K562 (cell line): ENCODE data around the gene RNF19B. TPM values are rescaled to one million over a fixed set of nuclear protein-coding genes. Genes with fewer than 3 reads are reported as not detected.

Experiments
- ATAC-seq: fragments of 200-7000 bp; cut with Tn5 transposase; 3 replicates; pipeline ENCODE4 v1.9.1; 2020; ENCODE audit warnings: moderate library complexity
- BruUV-seq: library from RNA; stranded (reverse); fragments of 400-500 nt; replicated peaks from 2 replicates; lab custom pipeline; 2021; lab: Mats Ljungman, UMichigan
- CTCF ChIA-PET: fragments of 300-600 bp; formaldehyde crosslinking; extraction: SDS; loops from one replicate; lab custom pipeline; 2021; ENCODE audit warnings: low intra/inter-chr PET ratio; lab: Yijun Ruan, JAX
- POLR2A ChIA-PET: fragments of 300-600, 350-650 bp; sonication (Branson Sonifier 250); formaldehyde crosslinking; extraction: SDS; loops from one replicate; lab custom pipeline; 2021; ENCODE audit warnings: antibody characterized with exemption, inconsistent platforms; lab: Yijun Ruan, JAX
- DNase-seq, 4 experiments: peaks; one replicate each; pipeline versions ENCODE4 v3.0.0 to v3.0.0-alpha.2; 2011 to 2018; ENCODE audit warnings: low spot score in 3 of 4, mixed read lengths in 3 of 4; ENCODE audit errors: extremely low read depth in 1 of 4
- FAIRE-seq: peaks from 2 replicates; lab custom pipeline; 2011; peaks lifted over from hg19 to GRCh38; lab: Jason Lieb, UNC
- H2AFZ ChIP-seq: 2 replicates; pipeline ENCODE4 v1.6.0; 2011; ENCODE audit warnings: low read depth, low read length, control low read depth, inconsistent platforms
- H3K27ac ChIP-seq: fragments of 200-600 bp; 3 replicates; pipeline ENCODE4 v1.8.0; 2011; ENCODE audit warnings: low read depth, mild to moderate bottlenecking, control low read depth, inconsistent platforms, low read length, moderate library complexity, mixed read lengths; ENCODE audit errors: extremely low read depth
- H3K27me3 ChIP-seq, 2 experiments: fragments of 300-600 bp in 1 of 2; 2 replicates in 1 of 2; 3 replicates in 1 of 2; pipeline versions ENCODE4 v1.6.0 to v1.8.0; 2011; ENCODE audit warnings: inconsistent platforms in 2 of 2, low read length in 2 of 2, mild to moderate bottlenecking in 1 of 2, mixed read lengths in 1 of 2, moderate library complexity in 1 of 2; ENCODE audit not compliant: control insufficient read depth in 2 of 2, insufficient read depth in 2 of 2
- H3K36me3 ChIP-seq: fragments of 300-600 bp; 3 replicates; pipeline ENCODE4 v1.8.0; 2011; ENCODE audit warnings: mild to moderate bottlenecking, low read length, inconsistent platforms; ENCODE audit not compliant: control insufficient read depth, insufficient read depth
- H3K4me1 ChIP-seq, 2 experiments: fragments of 200-600 bp in 1 of 2; replicated peaks in 1 of 2; 2 replicates in 1 of 2; 3 replicates in 1 of 2; pipeline versions ENCODE4 v1.5.1 to v1.8.0; 2011; ENCODE audit warnings: inconsistent platforms in 2 of 2, low read length in 2 of 2, mild to moderate bottlenecking in 1 of 2, mixed read lengths in 1 of 2, moderate library complexity in 1 of 2; ENCODE audit not compliant: control insufficient read depth in 2 of 2, insufficient read depth in 2 of 2
- H3K4me2 ChIP-seq: 2 replicates; pipeline ENCODE4 v1.6.1; 2011; ENCODE audit warnings: low read length, control low read depth, inconsistent platforms, mixed read lengths; ENCODE audit not compliant: insufficient read depth
- H3K4me3 ChIP-seq: fragments of 200-600 bp; sonication (generic), shearing (Covaris generic); 2 replicates; pipeline ENCODE4 v1.5.1; 2016; ENCODE audit warnings: control low read depth, inconsistent platforms
- H3K79me2 ChIP-seq: fragments of 200-600 bp; 3 replicates; pipeline ENCODE4 v1.8.0; 2011; ENCODE audit warnings: low read length, inconsistent platforms; ENCODE audit not compliant: control insufficient read depth, insufficient read depth
- H3K9ac ChIP-seq, 2 experiments: 2 replicates each; pipeline versions ENCODE4 v1.6.0 to v1.6.1; 2011; ENCODE audit warnings: low read depth in 2 of 2, low read length in 2 of 2, control low read depth in 1 of 2, inconsistent platforms in 1 of 2, mild to moderate bottlenecking in 1 of 2, mixed read lengths in 1 of 2; ENCODE audit not compliant: insufficient read depth in 1 of 2
- H3K9me1 ChIP-seq: one replicate; pipeline ENCODE4 v1.6.0; 2011; ENCODE audit warnings: inconsistent platforms, mild to moderate bottlenecking, low read length, moderate library complexity; ENCODE audit not compliant: control insufficient read depth, insufficient read depth
- H3K9me3 ChIP-seq: replicated peaks from 2 replicates; pipeline ENCODE4 v1.5.1; 2011; ENCODE audit warnings: low read depth, low read length, inconsistent platforms; ENCODE audit not compliant: control insufficient read depth, insufficient read depth
- H4K20me1 ChIP-seq: replicated peaks from 2 replicates; pipeline ENCODE4 v1.6.1; 2011; ENCODE audit warnings: low read length, inconsistent platforms, mixed read lengths; ENCODE audit not compliant: control insufficient read depth, insufficient read depth
- CBX8 ChIP-seq: fragments of 200-600 bp; sonication (generic); IDR thresholded peaks from 2 replicates; pipeline ENCODE4 v1.6.1; 2012; ENCODE audit warnings: borderline replicate concordance, mixed run types, low read depth, mild to moderate bottlenecking, moderate library complexity, mixed read lengths, low read length, control low read depth, inconsistent platforms; ENCODE audit not compliant: poor library complexity, severe bottlenecking; ENCODE audit errors: extremely low read depth
- CHD7 ChIP-seq: fragments of 200-600 bp; sonication (generic); IDR thresholded peaks from one replicate; pipeline ENCODE4 v1.6.1; 2012; ENCODE audit warnings: mild to moderate bottlenecking, low read depth, low read length, inconsistent platforms
- EP400 ChIP-seq: fragments of 450-650 bp; IDR thresholded peaks from 2 replicates; pipeline ENCODE4 v1.6.1; 2017; ENCODE audit warnings: antibody characterized with exemption, mild to moderate bottlenecking, moderate library complexity
- HCFC1 ChIP-seq: IDR thresholded peaks from 2 replicates; pipeline ENCODE4 v1.6.1; 2012; ENCODE audit warnings: low read depth, low read length, improper control_type of control experiment
- MYNN ChIP-seq, 2 experiments: sonication (generic); formaldehyde crosslinking in 1 of 2; IDR thresholded peaks; 2 replicates each; pipeline versions ENCODE4 v1.5.0 to v1.6.1; 2016 to 2020; ENCODE audit warnings: antibody characterized with exemption in 1 of 2, missing genetic modification reagents in 1 of 2
- PHB2 ChIP-seq: fragments of 450-650 bp; IDR thresholded peaks from 2 replicates; pipeline ENCODE4 v1.6.1; 2017; ENCODE audit warnings: low read depth
- RBM22 ChIP-seq: fragments of 200-400 bp; formaldehyde crosslinking; IDR thresholded peaks from 2 replicates; pipeline ENCODE4 v1.6.1; 2018; ENCODE audit warnings: low read length, low read depth; ENCODE audit not compliant: poor library complexity, severe bottlenecking
- ZBTB8A ChIP-seq: fragments of 450-650 bp; IDR thresholded peaks from 2 replicates; pipeline ENCODE4 v1.6.1; 2018; ENCODE audit warnings: mild to moderate bottlenecking, moderate library complexity; ENCODE audit not compliant: partially characterized antibody
- ZNF239 ChIP-seq: fragments of 250-450 bp; sonication (Bioruptor Pico); IDR thresholded peaks from 2 replicates; pipeline ENCODE4 v1.4.0; 2020; ENCODE audit warnings: mild to moderate bottlenecking
- WGBS: fragments of 100-300 bp; shearing (Covaris generic); methylation state at CpG from one replicate; pipeline ENCODE4 v1.1.6; 2016; ENCODE audit warnings: low coverage, mixed read lengths; ENCODE audit not compliant: insufficient coverage; ENCODE audit errors: missing lambda C conversion rate; 5-methylcytosine and 5-hydroxymethylcytosine counted together
- in situ Hi-C: fragments of 300-500 bp; cut with MboI; formaldehyde crosslinking; loops from 4 replicates; pipeline ENCODE4 v1.15.0; 2018; ENCODE audit warnings: inconsistent platforms, mixed read lengths
- intact Hi-C: fragments of 100-400 bp; cut with micrococcal nuclease; formaldehyde crosslinking; loops from 2 replicates; pipeline ENCODE4 v1.14.2; 2022
- polyA plus RNA-seq, 8 experiments: library from polyadenylated mRNA; depleted of rRNA in 4 of 8; stranded (reverse) in 5 of 8; unstranded in 3 of 8; fragments of >200 nt; fragmentation: Nextera tagmentation in 2 of 8; fragmentation: Illumina TruSeq in 1 of 8; extraction: Ambion mirVana in 2 of 8; extraction: Trizol in 1 of 8; gene quantifications; 2 replicates each; pipeline versions ENCODE4 v1.2.1 to v1.2.3, GENCODE V29; 2011 to 2014; ENCODE audit warnings: inconsistent platforms in 1 of 8, missing spikeins in 1 of 8
- total RNA-seq, 7 experiments: library from RNA; depleted of rRNA in 6 of 7; stranded (reverse); fragments of >200 nt in 6 of 7; fragmentation: Illumina TruSeq in 2 of 7; extraction: Trizol in 2 of 7; gene quantifications; 2 replicates each; pipeline versions ENCODE4 v1.2.1 to v1.2.3, GENCODE V29; 2011 to 2021; ENCODE audit warnings: low replicate concordance in 1 of 7

RNF19B gene
- total and polyA plus RNA-seq, 9 of the 15 experiments (the other 6 are each of a cell fraction or from before 2014, with no cell fraction given), result 2.6 to 14.9 (median 10.1) TPM

GRCh38 chr1:32958827-32959226 lies 5.8 kb downstream of the RNF19B start:
- in situ Hi-C loops, result no loop called here
- H3K27me3 ChIP-seq, result no peaks in the 10 kb centered on the region
- ATAC-seq (no peak), DNase-seq (no peak), FAIRE-seq (no peak)
- ChIA-PET CTCF (interaction anchor here (0.5 kb wide), 1 partner anchor 8 kb away, joined by 3 read pairs; no protein-coding TSS in a partner anchor), POLR2A (interaction anchor here (0.7 to 1.7 kb wide), 4 partner anchors 9 to 43 kb away, joined by 3 read pairs; no protein-coding TSS in a partner anchor)
- H3K36me3 ChIP-seq, result no peaks in the 10 kb centered on the region
- H3K9me1 ChIP-seq, result no peaks in the 10 kb centered on the region
- no peak overlapping the region for H3K9ac ChIP-seq
- 45% methylated on average over 1 of the region's 1 CpG for WGBS
- no peak overlapping the region for H3K4me3 ChIP-seq
- no TSS peak for BruUV-seq
- no peak overlapping the region for H2AFZ ChIP-seq
- H3K27ac ChIP-seq, result no peak overlapping the region
- H3K79me2 ChIP-seq, result peaks cover 36% of the 10 kb centered on the region
- H3K4me2 ChIP-seq, result no peak overlapping the region
- intact Hi-C loops, result no loop called here
- H3K9me3 ChIP-seq, result no peaks in the 10 kb centered on the region
- peaks cover 9 to 17% of the 10 kb centered on the region in 2 experiments for H3K4me1 ChIP-seq
- peaks cover 19% of the 10 kb centered on the region for H4K20me1 ChIP-seq
- TF ChIP-seq ZNF239 (CRISPR knock-in tag) (no peak), EP400 (no peak), PHB2 (no peak), ZBTB8A (no peak), CBX8 (no peak), RBM22 (no peak), MYNN (IDR thresholded peaks at IDR 0.05) (no peak), MYNN (CRISPR knock-in tag; IDR thresholded peaks at IDR 0.05) (no peak), HCFC1 (no peak), CHD7 (no peak)
